Type B pancreatic cell (in vitro differentiated cells): ENCODE data around the gene SYNRG. TPM values are rescaled to one million over a fixed set of nuclear protein-coding genes. Genes with fewer than 3 reads are reported as not detected.
A peak's percentile ranks its signal among the peaks of the same experiment; 100 is the strongest.

Experiments used
- DNase-seq: peaks from one replicate; pipeline ENCODE4 v3.0.0; 2021; ENCODE audit warnings: mixed read lengths; ENCODE audit not compliant: unreplicated experiment; ENCODE audit errors: extremely low spot score
- H3K27ac Mint-ChIP-seq: 2 replicates; pipeline ENCODE4 v1.8.0; 2021; ENCODE audit warnings: mild to moderate bottlenecking, mixed read lengths
- H3K27me3 Mint-ChIP-seq: 2 replicates; pipeline ENCODE4 v1.8.0; 2021; ENCODE audit warnings: mixed read lengths
- H3K36me3 Mint-ChIP-seq: 2 replicates; pipeline ENCODE4 v1.8.0; 2021; ENCODE audit warnings: mixed read lengths
- H3K4me1 Mint-ChIP-seq: one replicate; pipeline ENCODE4 v1.8.0; 2021; ENCODE audit warnings: mixed read lengths; ENCODE audit not compliant: unreplicated experiment
- H3K4me3 Mint-ChIP-seq: 2 replicates; pipeline ENCODE4 v1.8.0; 2021; ENCODE audit warnings: mild to moderate bottlenecking, mixed read lengths
- H3K9me3 Mint-ChIP-seq: 2 replicates; pipeline ENCODE4 v1.8.0; 2021; ENCODE audit warnings: mixed read lengths
- total RNA-seq: library from RNA; stranded (reverse); gene quantifications from 2 replicates; pipeline ENCODE4 v1.2.1, GENCODE V29; 2021; ENCODE audit warnings: low replicate concordance
- TF ChIP-seq, protein P1 (sequence below): fragments of 200-600 bp; sonication (generic); conservative IDR thresholded peaks from 2 replicates; pipeline ENCODE4 v1.5.0; 2021; ENCODE audit warnings: antibody characterized with exemption, mild to moderate bottlenecking

Gene SYNRG
- total RNA-seq, 1 donor from 2014 or later: 45.0 TPM

GRCh38 chr17:37541880-37542660 lies 67.1 kb downstream of the SYNRG start:
- no peak overlapping the region for H3K4me3 Mint-ChIP-seq
- H3K27me3 Mint-ChIP-seq: no peaks in the 10 kb centered on the region
- H3K9me3 Mint-ChIP-seq: no peaks in the 10 kb centered on the region
- peaks cover 35% of the 10 kb centered on the region for H3K36me3 Mint-ChIP-seq
- TF ChIP-seq, protein P1, sequence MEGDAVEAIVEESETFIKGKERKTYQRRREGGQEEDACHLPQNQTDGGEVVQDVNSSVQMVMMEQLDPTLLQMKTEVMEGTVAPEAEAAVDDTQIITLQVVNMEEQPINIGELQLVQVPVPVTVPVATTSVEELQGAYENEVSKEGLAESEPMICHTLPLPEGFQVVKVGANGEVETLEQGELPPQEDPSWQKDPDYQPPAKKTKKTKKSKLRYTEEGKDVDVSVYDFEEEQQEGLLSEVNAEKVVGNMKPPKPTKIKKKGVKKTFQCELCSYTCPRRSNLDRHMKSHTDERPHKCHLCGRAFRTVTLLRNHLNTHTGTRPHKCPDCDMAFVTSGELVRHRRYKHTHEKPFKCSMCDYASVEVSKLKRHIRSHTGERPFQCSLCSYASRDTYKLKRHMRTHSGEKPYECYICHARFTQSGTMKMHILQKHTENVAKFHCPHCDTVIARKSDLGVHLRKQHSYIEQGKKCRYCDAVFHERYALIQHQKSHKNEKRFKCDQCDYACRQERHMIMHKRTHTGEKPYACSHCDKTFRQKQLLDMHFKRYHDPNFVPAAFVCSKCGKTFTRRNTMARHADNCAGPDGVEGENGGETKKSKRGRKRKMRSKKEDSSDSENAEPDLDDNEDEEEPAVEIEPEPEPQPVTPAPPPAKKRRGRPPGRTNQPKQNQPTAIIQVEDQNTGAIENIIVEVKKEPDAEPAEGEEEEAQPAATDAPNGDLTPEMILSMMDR: no peak
- DNase-seq: no peak
- H3K4me1 Mint-ChIP-seq: peaks cover 12% of the 10 kb centered on the region
- H3K27ac Mint-ChIP-seq: peak overlapping the region; percentile 65

DNA sequence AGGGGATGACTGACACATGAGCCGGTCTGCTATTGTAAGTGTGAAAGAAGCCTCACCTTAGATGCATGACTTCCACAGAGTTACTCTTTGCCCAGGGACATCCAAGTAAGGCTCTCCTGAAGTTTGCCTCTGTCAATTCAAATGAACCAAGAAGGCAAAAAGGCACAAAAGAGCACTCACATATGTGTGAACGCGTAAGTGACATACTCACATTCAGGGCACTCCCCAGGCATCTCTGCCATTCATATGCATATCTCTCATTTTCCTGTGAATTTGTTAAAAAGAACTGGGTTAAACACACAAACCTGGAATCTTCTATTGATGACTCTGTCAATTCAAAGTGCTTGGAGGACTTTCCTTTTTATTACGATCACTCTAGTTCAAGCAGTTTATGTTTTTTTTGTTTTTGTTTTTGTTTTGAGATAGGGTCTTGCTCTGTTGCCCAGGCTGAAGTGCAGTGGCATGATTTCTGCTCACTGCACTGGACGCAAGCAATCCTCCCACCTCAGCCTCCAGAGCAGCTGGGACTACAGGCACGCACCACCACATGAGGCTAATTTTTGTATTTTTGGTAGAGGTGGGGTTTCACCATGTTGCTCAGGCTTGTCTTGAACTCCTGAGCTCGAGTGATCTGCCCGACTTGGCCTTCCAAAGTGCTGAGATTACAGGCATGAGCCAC lies 70.1 kb downstream of the SYNRG start:
- no peak overlapping the region for H3K27ac Mint-ChIP-seq

DNA sequence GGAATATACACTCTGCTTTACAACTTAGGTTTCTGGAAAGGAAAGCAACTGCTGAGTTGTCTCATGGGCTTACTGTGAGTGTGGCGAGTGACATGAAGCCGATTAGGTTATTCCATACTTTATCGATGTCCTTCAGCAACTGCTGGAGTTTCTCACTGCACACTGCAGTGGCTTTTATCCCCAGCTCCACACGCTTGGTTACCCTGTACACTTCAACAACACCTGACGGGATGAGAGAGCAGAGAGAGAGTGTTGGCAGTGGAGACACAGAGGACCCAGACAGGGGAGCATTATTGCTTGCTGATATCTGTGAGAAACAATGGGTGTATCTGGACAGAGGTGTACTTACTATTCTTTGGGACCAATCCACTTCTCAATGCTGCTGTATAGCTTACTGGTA lies 73.3 kb downstream of the SYNRG start:
- no peaks in the 10 kb centered on the region for H3K27me3 Mint-ChIP-seq
- H3K27ac Mint-ChIP-seq: no peak overlapping the region
- no peak for DNase-seq
- H3K36me3 Mint-ChIP-seq: peaks cover 46% of the 10 kb centered on the region
- H3K4me3 Mint-ChIP-seq: no peak overlapping the region
- no peaks in the 10 kb centered on the region for H3K4me1 Mint-ChIP-seq
- TF ChIP-seq, protein P1: no peak
- H3K9me3 Mint-ChIP-seq: no peaks in the 10 kb centered on the region

More for the DNA sequence above, 70.1 kb downstream of the SYNRG start:
- peaks cover 46% of the 10 kb centered on the region for H3K36me3 Mint-ChIP-seq
- H3K4me3 Mint-ChIP-seq: no peak overlapping the region
- TF ChIP-seq, protein P1: no peak
- H3K4me1 Mint-ChIP-seq: no peaks in the 10 kb centered on the region
- no peaks in the 10 kb centered on the region for H3K27me3 Mint-ChIP-seq
- DNase-seq: no peak
- no peaks in the 10 kb centered on the region for H3K9me3 Mint-ChIP-seq

DNA sequence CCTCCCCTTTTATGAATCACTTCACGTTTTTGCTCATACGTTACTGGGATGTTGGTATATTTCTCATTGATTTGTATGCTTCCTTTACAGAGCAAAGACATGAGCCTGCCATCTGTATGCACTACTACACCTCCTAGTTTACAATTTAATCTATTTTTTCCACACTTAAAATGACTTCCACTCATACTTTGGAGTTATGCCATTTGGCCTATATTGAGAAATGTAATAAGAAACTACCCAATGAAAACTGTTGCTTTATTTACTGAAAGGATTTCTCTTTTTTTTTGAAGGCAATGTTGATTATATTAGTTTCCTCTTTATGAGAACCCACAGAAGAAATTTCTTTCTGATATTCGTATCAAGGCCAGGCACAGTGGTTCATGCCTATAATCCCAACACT lies 76.5 kb downstream of the SYNRG start:
- Mint-ChIP-seq H3K36me3 (peaks cover 30% of the 10 kb centered on the region), H3K4me1 (no peaks in the 10 kb centered on the region), H3K4me3 (no peak overlapping the region), H3K9me3 (no peaks in the 10 kb centered on the region), H3K27ac (no peak overlapping the region), H3K27me3 (no peaks in the 10 kb centered on the region)
- no peak for DNase-seq
- TF ChIP-seq, protein P1: no peak

- no peak overlapping the region for H3K4me3 Mint-ChIP-seq
- H3K27ac Mint-ChIP-seq: no peak overlapping the region
- H3K4me1 Mint-ChIP-seq: no peaks in the 10 kb centered on the region
- TF ChIP-seq, protein P1: no peak
- no peaks in the 10 kb centered on the region for H3K9me3 Mint-ChIP-seq
- H3K27me3 Mint-ChIP-seq: no peaks in the 10 kb centered on the region
- no peak for DNase-seq
- H3K36me3 Mint-ChIP-seq: peaks cover 12% of the 10 kb centered on the region
These were observed 78.8 kb downstream of the SYNRG start for GRCh38 chr17:37530420-37530819.
